CD4-positive, alpha-beta T cell (primary cell): Measurements from ENCODE around the gene DNAH17. TPM values are rescaled to one million over a fixed set of nuclear protein-coding genes. Genes with fewer than 3 reads are reported as not detected.
A peak's percentile ranks its signal among the peaks of the same experiment; 100 is the strongest.

Experiments
- ATAC-seq: fragments of 200-7000 bp; cut with Tn5 transposase; one replicate; pipeline ENCODE4 v1.10.0; 2022; ENCODE audit warnings: mild to moderate bottlenecking; ENCODE audit not compliant: poor library complexity
- CTCF ChIA-PET: fragments of 350-600 bp; sonication (Branson Sonifier 250); formaldehyde crosslinking; loops from one replicate; lab custom pipeline; 2021; ENCODE audit warnings: antibody characterized with exemption, inconsistent platforms; lab: Charles Lee
- POLR2A ChIA-PET: fragments of 350-600 bp; sonication (Branson Sonifier 250); formaldehyde crosslinking; loops from one replicate; lab custom pipeline; 2021; ENCODE audit warnings: antibody characterized with exemption, inconsistent platforms; lab: Charles Lee
- DNase-seq, 14 experiments: peaks; one replicate each; pipeline ENCODE4 v3.0.0-alpha.2; 2013 to 2020; ENCODE audit warnings: mixed read lengths in 2 of 14
- H3K27ac ChIP-seq, 2 donors: one replicate each; pipeline versions ENCODE4 v1.5.1 to v1.7.0; 2013; ENCODE audit warnings: low read length in 2 of 2, low read depth in 1 of 2, mild to moderate bottlenecking in 1 of 2
- H3K27me3 ChIP-seq, 2 experiments: 1 replicate in 1 of 2; 2 replicates in 1 of 2; pipeline versions ENCODE4 v1.6.1 to v1.7.0; 2013; ENCODE audit warnings: low read length in 2 of 2, control low read depth in 1 of 2, mild to moderate bottlenecking in 1 of 2, moderate library complexity in 1 of 2; ENCODE audit not compliant: insufficient read depth in 2 of 2, control insufficient read depth in 1 of 2
- H3K36me3 ChIP-seq: one replicate; pipeline ENCODE4 v1.6.1; 2013; ENCODE audit warnings: low read length, control low read depth; ENCODE audit not compliant: insufficient read depth
- H3K4me1 ChIP-seq: one replicate; pipeline ENCODE4 v1.6.1; 2013; ENCODE audit warnings: low read length, control low read depth; ENCODE audit not compliant: insufficient read depth
- H3K4me3 ChIP-seq: one replicate; pipeline ENCODE4 v1.5.1; 2013; ENCODE audit warnings: mild to moderate bottlenecking, low read length, moderate library complexity
- H3K9me3 ChIP-seq, 2 experiments: 1 replicate in 1 of 2; 2 replicates in 1 of 2; pipeline versions ENCODE4 v1.6.1 to v1.7.0; 2013; ENCODE audit warnings: low read length in 2 of 2, mild to moderate bottlenecking in 2 of 2, control low read depth in 1 of 2, moderate library complexity in 1 of 2; ENCODE audit not compliant: control insufficient read depth in 1 of 2, insufficient read depth in 1 of 2
- H3K27ac Mint-ChIP-seq: one replicate; pipeline ENCODE4 v1.8.0; 2020; ENCODE audit warnings: mixed read lengths
- H3K27me3 Mint-ChIP-seq: one replicate; pipeline ENCODE4 v1.8.0; 2021; ENCODE audit warnings: mixed read lengths
- H3K36me3 Mint-ChIP-seq: one replicate; pipeline ENCODE4 v1.8.0; 2021; ENCODE audit warnings: low read depth, mixed read lengths
- H3K4me1 Mint-ChIP-seq: one replicate; pipeline ENCODE4 v1.8.0; 2021; ENCODE audit warnings: low read depth, mixed read lengths
- H3K4me3 Mint-ChIP-seq: one replicate; pipeline ENCODE4 v1.8.0; 2020; ENCODE audit warnings: mild to moderate bottlenecking, mixed read lengths
- H3K9me3 Mint-ChIP-seq: one replicate; pipeline ENCODE4 v1.8.0; 2020; ENCODE audit warnings: mixed read lengths
- CTCF ChIP-seq: fragments of 200-600 bp; IDR thresholded peaks from one replicate; pipeline ENCODE4 v1.8.0; 2022; ENCODE audit warnings: antibody characterized with exemption, mild to moderate bottlenecking
- intact Hi-C, 2 experiments: fragments of 100-400 bp; cut with DNase I in 1 of 2; cut with micrococcal nuclease in 1 of 2; formaldehyde crosslinking; loops; one replicate each; pipeline versions ENCODE4 v1.15.1 to v1.9.0; 2023 to 2025; cut with DNase I, micrococcal nuclease
- total RNA-seq, 174 experiments: library from RNA in 2 of 174; stranded (reverse) in 2 of 174; gene quantifications; one replicate each; pipeline ENCODE4 v1.2.3 and lab custom pipeline; 2021 to 2026

DNAH17 gene
- total RNA-seq, 2 experiments from 2014 or later, result 0.14 TPM; not detected in 1

- peak in 2 of 14 experiments; percentile 49 to 51 for DNase-seq
- H3K4me3 ChIP-seq, result peak overlapping the region; percentile 79
- peak overlapping the region; percentile 96 for H3K4me3 Mint-ChIP-seq
- H3K36me3 Mint-ChIP-seq, result peaks cover 21% of the 10 kb centered on the region
- ChIA-PET POLR2A (interaction anchor here (0.6 to 1.6 kb wide), 6 partner anchors 35 to 915 kb away, joined by 3 to 7 read pairs (median 3); partner anchors contain the start of gene TNRC6C), CTCF (interaction anchor here (2.8 to 4.2 kb wide), 2 partner anchors 18 to 43 kb away, joined by 9 to 19 read pairs; partner anchors contain the start of gene SOCS3)
- H3K9me3 ChIP-seq, result no peaks in the 10 kb centered on the region
- no peaks in the 10 kb centered on the region for H3K9me3 Mint-ChIP-seq
- intact Hi-C loops, result loop anchor here in 1 of 2 experiments (5.0 kb wide), 1 partner anchor 127 kb away; no protein-coding TSS in a partner anchor
- H3K27ac ChIP-seq, result peak overlapping the region; percentile 38 to 63
- H3K4me1 ChIP-seq, result peaks cover 55% of the 10 kb centered on the region
- H3K27me3 ChIP-seq, result no peaks in the 10 kb centered on the region
- peak overlapping the region; percentile 75 for H3K27ac Mint-ChIP-seq
- peaks cover 42% of the 10 kb centered on the region for H3K4me1 Mint-ChIP-seq
- ATAC-seq, result no peak
- TF ChIP-seq CTCF, result no peak
- no peaks in the 10 kb centered on the region for H3K27me3 Mint-ChIP-seq
- H3K36me3 ChIP-seq, result peaks cover 3% of the 10 kb centered on the region
These were observed 198.1 kb downstream of the DNAH17 start for GRCh38 chr17:78379131-78379491.

- H3K36me3 ChIP-seq, result no peaks in the 10 kb centered on the region
- ATAC-seq (peak; percentile 51), DNase-seq (peak; percentile 67 to 90 (median 80))
- ChIA-PET CTCF (interaction anchor here (1.0 to 4.2 kb wide), 3 partner anchors 17 to 43 kb away, joined by 4 to 19 read pairs (median 9); partner anchors contain the start of gene SOCS3), POLR2A (interaction anchor here (0.6 to 1.6 kb wide), 5 partner anchors 19 to 914 kb away, joined by 3 to 7 read pairs (median 3); partner anchors contain the start of gene SOCS3)
- H3K4me1 Mint-ChIP-seq, result peaks cover 36% of the 10 kb centered on the region
- peak within 1 kb of the TSS; percentile 79 for H3K4me3 ChIP-seq
- no peak for TF ChIP-seq CTCF
- H3K4me1 ChIP-seq, result peaks cover 50% of the 10 kb centered on the region
- intact Hi-C loops, result loop anchor here (1.0 to 5.0 kb wide), 2 partner anchors 18 to 126 kb away; partner anchors contain the start of gene SOCS3 (in 2 of the 2)
- H3K9me3 Mint-ChIP-seq, result no peaks in the 10 kb centered on the region
- no peaks in the 10 kb centered on the region for H3K9me3 ChIP-seq
- no peaks in the 10 kb centered on the region for H3K27me3 Mint-ChIP-seq
- H3K27me3 ChIP-seq, result no peaks in the 10 kb centered on the region
- peak within 1 kb of the TSS; percentile 51 to 63 for H3K27ac ChIP-seq
- H3K36me3 Mint-ChIP-seq, result peaks cover 21% of the 10 kb centered on the region
- peak within 1 kb of the TSS; percentile 75 for H3K27ac Mint-ChIP-seq
- H3K4me3 Mint-ChIP-seq, result peak within 1 kb of the TSS; percentile 96
These were observed 198.7 kb downstream of the DNAH17 start, which contains the start of gene PGS1 for GRCh38 chr17:78378225-78379130. Gene PGS1, plus strand, starts transcription at chr17:78378649. Its CDS starts 17 bp downstream, at chr17:78378666.

GRCh38 chr17:78377858-78378224, 199.4 kb downstream of the DNAH17 start:
- Mint-ChIP-seq H3K9me3 (no peaks in the 10 kb centered on the region), H3K36me3 (peaks cover 21% of the 10 kb centered on the region), H3K4me1 (peaks cover 34% of the 10 kb centered on the region), H3K27me3 (no peaks in the 10 kb centered on the region), H3K27ac (peak overlapping the region; percentile 75), H3K4me3 (peak overlapping the region; percentile 96)
- H3K4me1 ChIP-seq, result peaks cover 47% of the 10 kb centered on the region
- DNase-seq, result no peak
- no peaks in the 10 kb centered on the region for H3K9me3 ChIP-seq
- no peaks in the 10 kb centered on the region for H3K36me3 ChIP-seq
- peak overlapping the region; percentile 79 for H3K4me3 ChIP-seq
- no peak for TF ChIP-seq CTCF
- ChIA-PET CTCF (interaction anchor here (1.0 to 4.2 kb wide), 3 partner anchors 17 to 44 kb away, joined by 4 to 19 read pairs (median 9); partner anchors contain the start of gene SOCS3), POLR2A (interaction anchor here (1.0 to 1.6 kb wide), 2 partner anchors 18 to 37 kb away, joined by 5 to 7 read pairs; partner anchors contain the start of gene SOCS3)
- no peak for ATAC-seq
- H3K27me3 ChIP-seq, result no peaks in the 10 kb centered on the region
- intact Hi-C loops, result loop anchor here (1.0 to 5.0 kb wide), 2 partner anchors 18 to 126 kb away; partner anchors contain the start of gene SOCS3 (in 2 of the 2)
- no peak overlapping the region for H3K27ac ChIP-seq
